Choroid plexus epithelial cell (primary cell): Measurements from ENCODE around the gene PARD3.

ENCODE experiments used
- DNase-seq: peaks from one replicate; pipeline ENCODE4 v3.0.0-alpha.2; 2010; ENCODE audit warnings: low read depth
- H3K4me3 ChIP-seq: 2 replicates; pipeline ENCODE4 v1.5.1; 2011; ENCODE audit warnings: low read depth, mild to moderate bottlenecking, control low read depth, low read length, moderate library complexity
- TF ChIP-seq, protein P1 (sequence below): conservative IDR thresholded peaks from 2 replicates; pipeline ENCODE4 v1.5.1; 2011; ENCODE audit warnings: low read depth, mild to moderate bottlenecking, control low read depth, inconsistent platforms, low read length, moderate library complexity

Gene PARD3

DNA sequence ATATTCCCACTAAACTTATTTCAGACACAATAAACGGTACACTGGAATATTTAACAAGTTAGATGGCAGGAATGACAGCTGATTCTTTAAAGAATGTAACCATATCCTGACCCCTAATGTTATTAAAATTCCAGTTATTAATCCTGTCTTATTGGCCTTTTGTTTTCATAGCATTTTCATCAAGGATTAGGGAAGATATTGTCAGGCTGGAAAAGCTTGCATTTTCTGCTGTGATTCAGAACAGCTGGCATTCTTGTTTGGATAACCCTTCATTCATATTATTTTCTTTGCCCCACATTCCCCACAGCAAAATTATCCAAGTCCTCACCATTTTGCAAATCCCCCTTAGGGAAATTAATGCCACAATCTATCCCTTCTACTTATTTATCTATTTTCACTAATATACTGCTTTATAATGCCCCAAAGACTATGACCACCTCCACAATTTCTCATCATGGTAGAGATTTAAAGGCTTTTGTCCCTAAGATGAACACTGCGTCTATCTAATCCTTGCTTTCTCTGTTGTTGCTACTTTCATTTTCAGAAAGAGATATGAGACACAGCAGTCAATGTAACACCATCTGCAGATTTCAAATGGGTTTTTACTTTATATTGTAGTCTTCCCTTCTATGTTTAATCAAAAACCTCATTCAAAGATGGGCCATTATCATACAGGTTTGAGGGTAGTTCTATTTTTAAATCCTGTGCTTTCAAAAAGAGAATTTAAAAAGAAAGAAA is 475.1 kb downstream of the PARD3 start:
- TF ChIP-seq, protein P1, sequence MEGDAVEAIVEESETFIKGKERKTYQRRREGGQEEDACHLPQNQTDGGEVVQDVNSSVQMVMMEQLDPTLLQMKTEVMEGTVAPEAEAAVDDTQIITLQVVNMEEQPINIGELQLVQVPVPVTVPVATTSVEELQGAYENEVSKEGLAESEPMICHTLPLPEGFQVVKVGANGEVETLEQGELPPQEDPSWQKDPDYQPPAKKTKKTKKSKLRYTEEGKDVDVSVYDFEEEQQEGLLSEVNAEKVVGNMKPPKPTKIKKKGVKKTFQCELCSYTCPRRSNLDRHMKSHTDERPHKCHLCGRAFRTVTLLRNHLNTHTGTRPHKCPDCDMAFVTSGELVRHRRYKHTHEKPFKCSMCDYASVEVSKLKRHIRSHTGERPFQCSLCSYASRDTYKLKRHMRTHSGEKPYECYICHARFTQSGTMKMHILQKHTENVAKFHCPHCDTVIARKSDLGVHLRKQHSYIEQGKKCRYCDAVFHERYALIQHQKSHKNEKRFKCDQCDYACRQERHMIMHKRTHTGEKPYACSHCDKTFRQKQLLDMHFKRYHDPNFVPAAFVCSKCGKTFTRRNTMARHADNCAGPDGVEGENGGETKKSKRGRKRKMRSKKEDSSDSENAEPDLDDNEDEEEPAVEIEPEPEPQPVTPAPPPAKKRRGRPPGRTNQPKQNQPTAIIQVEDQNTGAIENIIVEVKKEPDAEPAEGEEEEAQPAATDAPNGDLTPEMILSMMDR = no peak

DNA sequence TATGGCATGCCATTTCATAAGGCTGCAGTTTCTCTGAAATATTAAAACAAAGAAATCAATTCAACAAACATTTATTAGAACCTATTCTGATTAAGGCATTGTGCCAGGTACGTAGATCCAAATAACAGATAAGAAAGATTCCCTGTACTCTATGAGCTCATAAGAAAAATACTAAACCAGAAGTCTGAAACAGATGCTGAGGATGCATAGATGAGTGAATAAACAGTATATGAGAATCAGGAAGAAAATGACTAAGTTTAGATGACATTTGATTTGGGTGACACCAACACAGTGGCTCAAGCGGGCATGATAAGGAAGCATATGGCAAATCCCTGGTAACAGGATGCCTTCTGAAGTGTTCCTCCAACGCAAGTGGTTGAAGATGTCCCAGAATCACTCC is 477.2 kb downstream of the PARD3 start:
- TF ChIP-seq, protein P1 = no peak
- no peak overlapping the region for H3K4me3 ChIP-seq
- DNase-seq = no peak

More for the DNA sequence above, 475.1 kb downstream of the PARD3 start:
- H3K4me3 ChIP-seq = no peak overlapping the region
- DNase-seq = peak; percentile 23

DNA sequence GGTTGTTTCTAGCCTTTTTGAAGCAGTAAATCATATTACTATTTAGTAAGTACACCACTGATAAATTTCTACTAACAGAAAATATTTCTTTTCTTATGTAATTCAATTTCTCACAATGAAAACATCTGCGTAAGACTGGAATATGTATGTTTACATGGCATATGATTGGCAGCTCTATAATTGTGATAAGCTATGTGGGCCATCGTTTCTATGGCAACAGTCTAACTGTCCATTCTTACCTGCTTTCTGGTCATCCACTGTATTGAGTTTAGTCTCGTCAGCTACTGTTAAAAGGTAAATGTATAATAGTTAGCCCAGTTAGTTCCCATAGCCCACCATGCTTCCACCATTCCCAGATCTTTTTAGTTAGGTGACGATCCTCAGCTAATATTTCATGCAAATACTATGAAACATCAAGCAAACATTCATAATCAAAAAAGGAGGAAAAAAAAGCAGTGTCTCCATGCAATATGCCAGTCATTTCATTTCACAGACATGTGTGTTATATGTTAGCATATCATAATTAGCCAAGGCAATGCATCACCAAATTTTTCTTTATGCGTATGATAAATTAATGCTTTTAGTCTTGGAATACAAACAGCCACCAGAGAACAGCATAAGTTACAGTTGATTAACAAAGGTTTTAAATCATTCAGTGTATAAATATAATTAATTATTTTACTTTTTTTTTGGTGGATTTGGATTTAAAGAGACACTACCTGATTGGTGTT is 479.0 kb downstream of the PARD3 start:
- DNase-seq = no peak
- no peak overlapping the region for H3K4me3 ChIP-seq
- TF ChIP-seq, protein P1 = no peak

DNA sequence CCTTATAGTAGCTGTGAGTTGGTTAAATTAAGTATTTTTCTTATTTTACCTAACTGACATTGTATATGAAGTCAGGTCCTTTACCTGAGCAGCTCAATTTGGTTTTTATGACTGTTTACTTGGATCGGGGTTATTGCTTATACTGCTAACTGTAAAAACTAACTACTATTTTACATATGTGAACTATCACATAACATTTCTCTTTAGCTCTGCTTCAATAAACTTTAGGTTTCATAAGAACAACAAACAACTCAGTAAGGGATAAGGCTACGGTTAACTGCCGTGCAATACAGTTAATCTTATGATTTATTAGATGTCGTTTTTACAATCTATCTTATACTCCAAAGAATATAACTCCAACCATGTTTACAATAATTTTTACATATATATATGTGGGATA is 480.2 kb downstream of the PARD3 start:
- no peak overlapping the region for H3K4me3 ChIP-seq
- no peak for DNase-seq
- TF ChIP-seq, protein P1 = no peak

DNA sequence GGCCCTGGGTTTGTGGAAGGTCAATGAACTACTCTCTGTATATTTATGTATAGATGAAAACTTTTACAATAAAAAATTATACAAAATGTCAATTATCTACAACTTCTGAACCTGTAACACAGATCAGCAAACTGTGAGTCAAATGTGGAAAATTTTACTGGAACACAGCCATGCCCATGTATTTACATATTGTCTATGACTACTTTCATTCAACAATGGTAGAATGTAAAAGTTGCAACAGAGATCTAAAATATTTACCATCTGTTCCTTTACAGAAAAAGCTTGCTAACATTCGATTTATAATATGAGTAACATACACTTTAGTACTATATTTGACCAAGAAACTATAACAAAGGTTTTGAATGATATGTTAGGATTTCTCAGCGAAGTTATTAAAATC is 481.6 kb downstream of the PARD3 start:
- TF ChIP-seq, protein P1 = no peak
- DNase-seq = peak; percentile 51
- H3K4me3 ChIP-seq = no peak overlapping the region

DNA sequence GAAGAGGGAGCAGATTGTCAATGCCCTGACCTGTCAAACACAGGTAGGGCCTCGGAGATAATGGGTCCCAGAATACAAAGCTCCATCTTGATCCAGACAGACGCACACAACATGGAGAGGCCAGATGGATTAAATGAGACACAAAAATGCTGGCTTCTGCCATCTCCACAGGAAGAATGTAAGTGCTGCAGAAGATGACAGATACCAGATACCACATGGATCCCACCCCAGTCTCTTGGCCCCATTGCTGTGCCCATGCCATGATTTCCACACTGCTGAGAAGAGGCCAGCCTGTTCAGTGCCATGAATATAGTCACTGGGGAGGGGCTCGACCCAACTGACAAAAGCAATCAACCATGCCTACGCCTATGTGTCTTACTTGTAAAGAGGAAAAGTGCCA is 487.9 kb downstream of the PARD3 start:
- no peak overlapping the region for H3K4me3 ChIP-seq
- TF ChIP-seq, protein P1 = no peak
- no peak for DNase-seq
